ENCODE results near the gene TMEM145.

DNA sequence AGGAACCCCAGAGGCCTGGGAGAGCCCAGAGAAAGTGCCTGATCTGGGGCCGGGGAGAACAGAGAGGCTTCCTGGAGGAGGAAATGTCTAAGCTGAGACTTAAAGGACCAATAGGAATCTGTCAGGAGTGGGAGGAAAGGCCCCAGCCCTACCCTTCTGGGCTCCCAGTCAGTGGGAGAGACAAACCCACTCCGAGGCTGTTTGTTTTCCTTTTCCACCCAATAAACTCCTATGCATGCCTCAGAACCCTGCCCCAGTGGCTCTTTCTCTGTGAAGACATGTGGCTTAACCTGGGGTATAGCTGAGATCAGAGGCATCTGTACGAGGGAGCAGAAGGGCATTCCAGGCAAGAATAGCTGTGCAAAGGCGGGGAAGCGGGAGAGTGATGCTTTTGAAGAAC, 14.3 kb downstream of the TMEM145 start:
- TF ChIP-seq, protein P1, sequence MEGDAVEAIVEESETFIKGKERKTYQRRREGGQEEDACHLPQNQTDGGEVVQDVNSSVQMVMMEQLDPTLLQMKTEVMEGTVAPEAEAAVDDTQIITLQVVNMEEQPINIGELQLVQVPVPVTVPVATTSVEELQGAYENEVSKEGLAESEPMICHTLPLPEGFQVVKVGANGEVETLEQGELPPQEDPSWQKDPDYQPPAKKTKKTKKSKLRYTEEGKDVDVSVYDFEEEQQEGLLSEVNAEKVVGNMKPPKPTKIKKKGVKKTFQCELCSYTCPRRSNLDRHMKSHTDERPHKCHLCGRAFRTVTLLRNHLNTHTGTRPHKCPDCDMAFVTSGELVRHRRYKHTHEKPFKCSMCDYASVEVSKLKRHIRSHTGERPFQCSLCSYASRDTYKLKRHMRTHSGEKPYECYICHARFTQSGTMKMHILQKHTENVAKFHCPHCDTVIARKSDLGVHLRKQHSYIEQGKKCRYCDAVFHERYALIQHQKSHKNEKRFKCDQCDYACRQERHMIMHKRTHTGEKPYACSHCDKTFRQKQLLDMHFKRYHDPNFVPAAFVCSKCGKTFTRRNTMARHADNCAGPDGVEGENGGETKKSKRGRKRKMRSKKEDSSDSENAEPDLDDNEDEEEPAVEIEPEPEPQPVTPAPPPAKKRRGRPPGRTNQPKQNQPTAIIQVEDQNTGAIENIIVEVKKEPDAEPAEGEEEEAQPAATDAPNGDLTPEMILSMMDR (conservative IDR thresholded peaks at IDR 0.05 in 1 of 2, IDR thresholded peaks at IDR 0.05 in 1 of 2; ENCODE audit: low read depth in 1 of 2, low read length in 2 of 2), result no peak
- no peak for TF ChIP-seq EZH2 (IDR thresholded peaks at IDR 0.05; ENCODE audit: low read length, missing control alignments)

Data from fibroblast of lung (primary cell).